Mesendoderm (in vitro differentiated cells): ENCODE results near the gene HSPA8.

Experiments used
- DNase-seq: peaks from one replicate; pipeline ENCODE4 v3.0.0; 2013
- H2AK5ac ChIP-seq: 2 replicates; pipeline ENCODE4 v1.6.1; 2013; ENCODE audit warnings: low read length, inconsistent platforms
- H2BK120ac ChIP-seq: 2 replicates; pipeline ENCODE4 v1.6.1; 2013; ENCODE audit warnings: low read depth, mild to moderate bottlenecking, low read length, moderate library complexity, mixed read lengths
- H2BK15ac ChIP-seq: replicated peaks from 2 replicates; pipeline ENCODE4 v1.6.1; 2013; ENCODE audit warnings: low read depth, mild to moderate bottlenecking, moderate library complexity
- H2BK5ac ChIP-seq: 2 replicates; pipeline ENCODE4 v1.6.1; 2013; ENCODE audit warnings: low read length, inconsistent platforms
- H3K18ac ChIP-seq: 2 replicates; pipeline ENCODE4 v1.6.1; 2013; ENCODE audit warnings: mild to moderate bottlenecking, low read length, mixed read lengths
- H3K23ac ChIP-seq: one replicate; pipeline ENCODE4 v1.6.1; 2013; ENCODE audit warnings: low read length
- H3K27ac ChIP-seq: 2 replicates; pipeline ENCODE4 v1.5.1; 2013; ENCODE audit warnings: low read depth, mild to moderate bottlenecking, inconsistent platforms, low read length, moderate library complexity
- H3K27me3 ChIP-seq: 2 replicates; pipeline ENCODE4 v1.6.1; 2013; ENCODE audit warnings: low read length, control low read depth, mild to moderate bottlenecking, inconsistent platforms; ENCODE audit not compliant: insufficient read depth, poor library complexity
- H3K36me3 ChIP-seq: 2 replicates; pipeline ENCODE4 v1.6.1; 2013; ENCODE audit warnings: low read length, inconsistent platforms; ENCODE audit not compliant: control insufficient read depth, insufficient read depth
- H3K4ac ChIP-seq: one replicate; pipeline ENCODE4 v1.6.1; 2013; ENCODE audit warnings: low read depth, mild to moderate bottlenecking, low read length, moderate library complexity
- H3K4me1 ChIP-seq: 2 replicates; pipeline ENCODE4 v1.6.1; 2013; ENCODE audit warnings: low read depth, low read length, inconsistent platforms; ENCODE audit not compliant: control insufficient read depth
- H3K4me2 ChIP-seq: 2 replicates; pipeline ENCODE4 v1.6.1; 2013; ENCODE audit warnings: low read length
- H3K4me3 ChIP-seq: 2 replicates; pipeline ENCODE4 v1.5.1; 2013; ENCODE audit warnings: mild to moderate bottlenecking, low read length
- H3K56ac ChIP-seq: one replicate; pipeline ENCODE4 v1.6.1; 2013; ENCODE audit warnings: low read length
- H3K79me1 ChIP-seq: 2 replicates; pipeline ENCODE4 v1.6.1; 2013; ENCODE audit warnings: low read length, inconsistent platforms
- H3K79me2 ChIP-seq: 2 replicates; pipeline ENCODE4 v1.6.1; 2013; ENCODE audit warnings: mild to moderate bottlenecking, low read length; ENCODE audit not compliant: control insufficient read depth, insufficient read depth
- H3K9ac ChIP-seq: 2 replicates; pipeline ENCODE4 v1.6.1; 2013; ENCODE audit warnings: low read length, inconsistent platforms
- H4K5ac ChIP-seq: one replicate; pipeline ENCODE4 v1.6.1; 2013; ENCODE audit warnings: low read length
- H4K8ac ChIP-seq: one replicate; pipeline ENCODE4 v1.6.1; 2013; ENCODE audit warnings: low read depth, mild to moderate bottlenecking, control low read depth, low read length, moderate library complexity
- WGBS: extraction: QIAGEN DNeasy Blood & Tissue Kit; methylation state at CpG from one replicate; pipeline ENCODE4 v1.1.7; 2013; ENCODE audit warnings: low lambda C conversion rate, missing lambda C conversion rate; ENCODE audit not compliant: insufficient coverage; ENCODE audit errors: extremely low coverage; 5-methylcytosine and 5-hydroxymethylcytosine counted together

The HSPA8 gene

GRCh38 chr11:123055191-123055901 lies 6.6 kb downstream of the HSPA8 start:
- no peak overlapping the region for H2AK5ac ChIP-seq
- H3K27me3 ChIP-seq, result no peaks in the 10 kb centered on the region
- DNase-seq, result no peak
- H2BK15ac ChIP-seq, result no peak overlapping the region
- H3K79me2 ChIP-seq, result peaks cover 20% of the 10 kb centered on the region
- no CpG with 5 or more reads among the region's 6 CpGs for WGBS
- H4K8ac ChIP-seq, result no peak overlapping the region
- no peak overlapping the region for H3K9ac ChIP-seq
- H4K5ac ChIP-seq, result no peak overlapping the region
- H2BK120ac ChIP-seq, result no peak overlapping the region
- H3K36me3 ChIP-seq, result peaks cover 28% of the 10 kb centered on the region
- no peak overlapping the region for H2BK5ac ChIP-seq
- no peak overlapping the region for H3K56ac ChIP-seq
- no peak overlapping the region for H3K27ac ChIP-seq
- H3K18ac ChIP-seq, result no peak overlapping the region
- no peak overlapping the region for H3K4me3 ChIP-seq
- no peak overlapping the region for H3K23ac ChIP-seq
- H3K79me1 ChIP-seq, result peaks cover 3% of the 10 kb centered on the region
- no peak overlapping the region for H3K4ac ChIP-seq
- H3K4me2 ChIP-seq, result no peak overlapping the region
- H3K4me1 ChIP-seq, result no peaks in the 10 kb centered on the region

- H3K9ac ChIP-seq, result no peak overlapping the region
- 100% methylated on average over 1 of the region's 11 CpGs for WGBS
- H4K8ac ChIP-seq, result no peak overlapping the region
- no peak overlapping the region for H3K23ac ChIP-seq
- no peak overlapping the region for H3K27ac ChIP-seq
- H2BK120ac ChIP-seq, result no peak overlapping the region
- H2AK5ac ChIP-seq, result no peak overlapping the region
- H2BK15ac ChIP-seq, result no peak overlapping the region
- DNase-seq, result peak; percentile 84
- no peak overlapping the region for H3K4ac ChIP-seq
- H3K79me1 ChIP-seq, result peaks cover 3% of the 10 kb centered on the region
- H3K56ac ChIP-seq, result no peak overlapping the region
- H3K18ac ChIP-seq, result no peak overlapping the region
- H3K79me2 ChIP-seq, result peaks cover 12% of the 10 kb centered on the region
- H4K5ac ChIP-seq, result no peak overlapping the region
- H3K36me3 ChIP-seq, result peaks cover 20% of the 10 kb centered on the region
- H3K4me2 ChIP-seq, result no peak overlapping the region
- no peaks in the 10 kb centered on the region for H3K27me3 ChIP-seq
- no peak overlapping the region for H3K4me3 ChIP-seq
- H2BK5ac ChIP-seq, result no peak overlapping the region
- H3K4me1 ChIP-seq, result no peaks in the 10 kb centered on the region
These were observed 7.5 kb downstream of the HSPA8 start for GRCh38 chr11:123054301-123055065.

- no peak overlapping the region for H4K5ac ChIP-seq
- peaks cover 3% of the 10 kb centered on the region for H3K79me1 ChIP-seq
- no peak overlapping the region for H3K18ac ChIP-seq
These were observed 8.8 kb downstream of the HSPA8 start for GRCh38 chr11:123052901-123053721.

GRCh38 chr11:123051634-123052033 lies 10.3 kb downstream of the HSPA8 start:
- Histone ChIP-seq H3K56ac (no peak overlapping the region), H3K4me1 (no peaks in the 10 kb centered on the region), H3K4me3 (no peak overlapping the region), H3K4ac (no peak overlapping the region), H2BK120ac (no peak overlapping the region), H3K4me2 (no peak overlapping the region), H2BK5ac (no peak overlapping the region), H4K5ac (no peak overlapping the region), H3K18ac (no peak overlapping the region), H3K79me1 (no peaks in the 10 kb centered on the region), H2AK5ac (no peak overlapping the region), H3K23ac (no peak overlapping the region), H4K8ac (no peak overlapping the region), H3K9ac (no peak overlapping the region), H3K36me3 (peaks cover under 1% of the 10 kb centered on the region), H3K27ac (no peak overlapping the region), H3K27me3 (no peaks in the 10 kb centered on the region), H3K79me2 (no peaks in the 10 kb centered on the region), H2BK15ac (no peak overlapping the region)
- no CpG with 5 or more reads among the region's 4 CpGs for WGBS
- no peak for DNase-seq

More at GRCh38 chr11:123052901-123053721, 8.8 kb downstream of the HSPA8 start:
- H3K4me3 ChIP-seq, result no peak overlapping the region
- H2BK5ac ChIP-seq, result no peak overlapping the region
- no peak overlapping the region for H3K23ac ChIP-seq
- no peak overlapping the region for H3K4ac ChIP-seq
- H3K27ac ChIP-seq, result no peak overlapping the region
- no peak overlapping the region for H2AK5ac ChIP-seq
- H3K56ac ChIP-seq, result no peak overlapping the region
- peaks cover 9% of the 10 kb centered on the region for H3K36me3 ChIP-seq
- no peak overlapping the region for H3K9ac ChIP-seq
- no peaks in the 10 kb centered on the region for H3K27me3 ChIP-seq
- no peaks in the 10 kb centered on the region for H3K4me1 ChIP-seq
- DNase-seq, result no peak
- H2BK120ac ChIP-seq, result no peak overlapping the region
- no peaks in the 10 kb centered on the region for H3K79me2 ChIP-seq
- WGBS, result no CpG with 5 or more reads among the region's 5 CpGs
- H3K4me2 ChIP-seq, result no peak overlapping the region
- no peak overlapping the region for H4K8ac ChIP-seq
- H2BK15ac ChIP-seq, result no peak overlapping the region

GRCh38 chr11:123051146-123051545 lies 10.8 kb downstream of the HSPA8 start:
- Histone ChIP-seq H3K4me2 (no peak overlapping the region), H3K23ac (no peak overlapping the region), H3K79me2 (no peaks in the 10 kb centered on the region), H3K4me3 (no peak overlapping the region), H3K4ac (no peak overlapping the region), H4K8ac (no peak overlapping the region), H2BK15ac (no peak overlapping the region), H3K4me1 (no peaks in the 10 kb centered on the region), H3K18ac (no peak overlapping the region), H3K9ac (no peak overlapping the region), H3K56ac (no peak overlapping the region), H2BK5ac (no peak overlapping the region), H3K27me3 (no peaks in the 10 kb centered on the region), H2BK120ac (no peak overlapping the region), H3K27ac (no peak overlapping the region), H3K36me3 (no peaks in the 10 kb centered on the region), H3K79me1 (no peaks in the 10 kb centered on the region), H4K5ac (no peak overlapping the region), H2AK5ac (no peak overlapping the region)
- no peak for DNase-seq
- no CpG with 5 or more reads among the region's 9 CpGs for WGBS
